GM23338 (cell line): ENCODE results near the gene GRID1. TPM values are rescaled to one million over a fixed set of nuclear protein-coding genes. Genes with fewer than 3 reads are reported as not detected.

Source experiments
- ATAC-seq: fragments of 200-7000 bp; cut with Tn5 transposase; 3 replicates; pipeline ENCODE4 v1.9.1; 2020
- DNase-seq: peaks from one replicate; pipeline ENCODE4 v3.0.0-alpha.2; 2015; ENCODE audit warnings: low spot score
- H2AFZ ChIP-seq: fragments of 200-600 bp; sonication (generic); 2 replicates; pipeline ENCODE4 v1.8.0; 2016; ENCODE audit warnings: antibody characterized with exemption, mild to moderate bottlenecking, moderate library complexity
- H3F3A ChIP-seq: fragments of 200-600 bp; sonication (generic); replicated peaks from 2 replicates; pipeline ENCODE4 v1.8.0; 2017; ENCODE audit warnings: antibody characterized with exemption, mixed run types, low read depth
- H3K27ac ChIP-seq: fragments of 200-600 bp; sonication (generic); 2 replicates; pipeline ENCODE4 v1.6.1; 2016; ENCODE audit warnings: low read depth
- H3K27me3 ChIP-seq: fragments of 200-600 bp; sonication (generic); 2 replicates; pipeline ENCODE4 v1.8.0; 2016; ENCODE audit warnings: mild to moderate bottlenecking, mixed run types, moderate library complexity; ENCODE audit not compliant: insufficient read depth
- H3K36me3 ChIP-seq: fragments of 200-600 bp; sonication (generic); 2 replicates; pipeline ENCODE4 v1.8.0; 2016; ENCODE audit warnings: mild to moderate bottlenecking; ENCODE audit not compliant: insufficient read depth
- H3K4me1 ChIP-seq: fragments of 200-600 bp; sonication (generic); 2 replicates; pipeline ENCODE4 v1.8.0; 2016; ENCODE audit warnings: mild to moderate bottlenecking, moderate library complexity; ENCODE audit not compliant: insufficient read depth
- H3K4me2 ChIP-seq: fragments of 200-600 bp; sonication (generic); 2 replicates; pipeline ENCODE4 v1.7.1; 2017; ENCODE audit warnings: mixed run types
- H3K4me3 ChIP-seq: fragments of 200-600 bp; sonication (generic); 2 replicates; pipeline ENCODE4 v1.6.1; 2016; ENCODE audit warnings: mixed run types
- H3K79me2 ChIP-seq: fragments of 200-600 bp; sonication (generic); replicated peaks from 2 replicates; pipeline ENCODE4 v1.8.0; 2017; ENCODE audit warnings: mild to moderate bottlenecking; ENCODE audit not compliant: insufficient read depth
- H3K9me2 ChIP-seq: fragments of 200-600 bp; sonication (generic); 2 replicates; pipeline ENCODE4 v1.8.0; 2017; ENCODE audit not compliant: insufficient read depth
- H4K20me1 ChIP-seq: fragments of 200-600 bp; sonication (generic); replicated peaks from 2 replicates; pipeline ENCODE4 v1.8.0; 2017; ENCODE audit warnings: mild to moderate bottlenecking; ENCODE audit not compliant: insufficient read depth
- H3K27ac Mint-ChIP-seq: 2 replicates; pipeline ENCODE4 v1.8.0; 2020; ENCODE audit warnings: inconsistent platforms, mild to moderate bottlenecking, moderate library complexity, mixed read lengths
- H3K27me3 Mint-ChIP-seq: 3 replicates; pipeline ENCODE4 v1.8.0; 2022; ENCODE audit warnings: low read depth, mild to moderate bottlenecking, moderate library complexity, mixed read lengths, inconsistent platforms; ENCODE audit not compliant: insufficient read depth, poor library complexity
- H3K36me3 Mint-ChIP-seq: 3 replicates; pipeline ENCODE4 v1.8.0; 2021; ENCODE audit warnings: low read depth, mild to moderate bottlenecking, inconsistent platforms, moderate library complexity, mixed read lengths
- H3K4me1 Mint-ChIP-seq: 3 replicates; pipeline ENCODE4 v1.8.0; 2020; ENCODE audit warnings: mild to moderate bottlenecking, inconsistent platforms, mixed read lengths
- H3K4me3 Mint-ChIP-seq: 3 replicates; pipeline ENCODE4 v1.8.0; 2021; ENCODE audit warnings: moderate library complexity, mild to moderate bottlenecking, inconsistent platforms, mixed read lengths
- H3K9me3 Mint-ChIP-seq: 3 replicates; pipeline ENCODE4 v1.8.0; 2020; ENCODE audit warnings: moderate library complexity, mild to moderate bottlenecking, inconsistent platforms, mixed read lengths
- CREB1 ChIP-seq: fragments of 250-450 bp; sonication (Bioruptor Pico); IDR thresholded peaks from 2 replicates; pipeline ENCODE4 v1.5.0; 2020; ENCODE audit warnings: low read depth, mild to moderate bottlenecking, moderate library complexity
- ETS1 ChIP-seq: IDR thresholded peaks from 2 replicates; pipeline ENCODE4 v1.6.1; 2016; ENCODE audit warnings: antibody characterized with exemption
- EZH2 ChIP-seq: fragments of 200-600 bp; sonication (generic); IDR thresholded peaks from one replicate; pipeline ENCODE4 v1.8.0; 2017; ENCODE audit warnings: antibody characterized with exemption, mild to moderate bottlenecking, low read depth; ENCODE audit not compliant: unreplicated experiment
- EZH2phosphoT487 ChIP-seq: fragments of 200-600 bp; sonication (generic); IDR thresholded peaks from one replicate; pipeline ENCODE4 v1.8.1; 2018; ENCODE audit warnings: antibody characterized with exemption; ENCODE audit not compliant: unreplicated experiment
- JUNB ChIP-seq: IDR thresholded peaks from one replicate; pipeline ENCODE4 v1.6.1; 2016; ENCODE audit warnings: antibody characterized with exemption; ENCODE audit not compliant: unreplicated experiment
- NANOG ChIP-seq: IDR thresholded peaks from 2 replicates; pipeline ENCODE4 v1.6.1; 2016; ENCODE audit warnings: antibody characterized with exemption, borderline replicate concordance
- POLR2AphosphoS5 ChIP-seq: IDR thresholded peaks from 2 replicates; pipeline ENCODE4 v1.6.1; 2016; ENCODE audit warnings: antibody characterized with exemption, low read depth
- ZNF114 ChIP-seq: fragments of 250-450 bp; sonication (Bioruptor Pico); IDR thresholded peaks from 2 replicates; pipeline ENCODE4 v1.5.0; 2020; ENCODE audit warnings: mild to moderate bottlenecking, moderate library complexity
- ZNF331 ChIP-seq: fragments of 250-450 bp; sonication (Bioruptor Pico); IDR thresholded peaks from 2 replicates; pipeline ENCODE4 v1.5.0; 2020; ENCODE audit warnings: low read depth, mild to moderate bottlenecking, moderate library complexity
- ZNF462 ChIP-seq: fragments of 250-450 bp; sonication (Bioruptor Pico); IDR thresholded peaks from 2 replicates; pipeline ENCODE4 v1.5.0; 2020; ENCODE audit warnings: mild to moderate bottlenecking, moderate library complexity
- polyA plus RNA-seq: library from polyadenylated mRNA; unstranded; fragments of >200 nt; fragmentation: Nextera tagmentation; extraction: Ambion mirVana; gene quantifications from 2 replicates; pipeline ENCODE4 v1.2.1, GENCODE V29; 2016
- total RNA-seq: library from RNA; depleted of rRNA; stranded (reverse); fragments of >200 nt; shearing (Covaris generic); gene quantifications from 2 replicates; pipeline ENCODE4 v1.2.3, GENCODE V29; 2014
- TF ChIP-seq, protein P1 (sequence below): IDR thresholded peaks from one replicate; pipeline ENCODE4 v1.6.1; 2018; ENCODE audit warnings: antibody characterized with exemption; ENCODE audit not compliant: unreplicated experiment

GRID1 gene
- total and polyA plus RNA-seq, 2 experiments from 2014 or later, result 0.14 to 0.15 TPM

GRCh38 chr10:86058964-86059363 lies 307.6 kb downstream of the GRID1 start:
- Mint-ChIP-seq H3K27me3 (peaks cover 2% of the 10 kb centered on the region), H3K27ac (no peak overlapping the region), H3K4me1 (no peaks in the 10 kb centered on the region), H3K9me3 (peaks cover 77% of the 10 kb centered on the region), H3K4me3 (no peak overlapping the region), H3K36me3 (peaks cover 5% of the 10 kb centered on the region; the same call in 2 of the 3 replicates)
- Histone ChIP-seq H3K4me2 (no peak overlapping the region), H3K36me3 (no peaks in the 10 kb centered on the region), H2AFZ (no peak overlapping the region), H3K4me1 (no peaks in the 10 kb centered on the region), H3K4me3 (no peak overlapping the region), H4K20me1 (no peaks in the 10 kb centered on the region), H3K9me2 (no peaks in the 10 kb centered on the region), H3F3A (no peaks in the 10 kb centered on the region), H3K27me3 (no peaks in the 10 kb centered on the region), H3K79me2 (no peaks in the 10 kb centered on the region), H3K27ac (no peak overlapping the region)
- TF ChIP-seq NANOG, result no peak
- TF ChIP-seq ZNF114 (CRISPR knock-in tag), result no peak
- no peak for TF ChIP-seq JUNB
- no peak for TF ChIP-seq EZH2phosphoT487
- DNase-seq (no peak), ATAC-seq (no peak)

- DNase-seq (no peak), ATAC-seq (no peak)
- H3K4me3 ChIP-seq, result no peak overlapping the region
- no peak overlapping the region for H2AFZ ChIP-seq
- no peak overlapping the region for H3K27ac ChIP-seq
- peaks cover 76% of the 10 kb centered on the region for H3K9me3 Mint-ChIP-seq
- no peaks in the 10 kb centered on the region for H3K4me1 Mint-ChIP-seq
- H3K4me3 Mint-ChIP-seq, result no peak overlapping the region
- H4K20me1 ChIP-seq, result no peaks in the 10 kb centered on the region
- H3K27me3 ChIP-seq, result no peaks in the 10 kb centered on the region
- no peaks in the 10 kb centered on the region for H3K79me2 ChIP-seq
- H3K9me2 ChIP-seq, result no peaks in the 10 kb centered on the region
- H3F3A ChIP-seq, result no peaks in the 10 kb centered on the region
- H3K27ac Mint-ChIP-seq, result no peak overlapping the region
- H3K4me2 ChIP-seq, result no peak overlapping the region
- no peaks in the 10 kb centered on the region for H3K36me3 ChIP-seq
- peaks cover 5% of the 10 kb centered on the region; the same call in 2 of the 3 replicates for H3K36me3 Mint-ChIP-seq
- H3K4me1 ChIP-seq, result no peaks in the 10 kb centered on the region
- H3K27me3 Mint-ChIP-seq, result peaks cover 2% of the 10 kb centered on the region
- TF ChIP-seq ZNF462 (CRISPR knock-in tag) (no peak), ETS1 (no peak), ZNF114 (CRISPR knock-in tag) (no peak), JUNB (no peak), POLR2AphosphoS5 (no peak), EZH2phosphoT487 (no peak), EZH2 (no peak), NANOG (no peak), ZNF331 (no peak), CREB1 (CRISPR knock-in tag) (no peak)
- TF ChIP-seq, protein P1, sequence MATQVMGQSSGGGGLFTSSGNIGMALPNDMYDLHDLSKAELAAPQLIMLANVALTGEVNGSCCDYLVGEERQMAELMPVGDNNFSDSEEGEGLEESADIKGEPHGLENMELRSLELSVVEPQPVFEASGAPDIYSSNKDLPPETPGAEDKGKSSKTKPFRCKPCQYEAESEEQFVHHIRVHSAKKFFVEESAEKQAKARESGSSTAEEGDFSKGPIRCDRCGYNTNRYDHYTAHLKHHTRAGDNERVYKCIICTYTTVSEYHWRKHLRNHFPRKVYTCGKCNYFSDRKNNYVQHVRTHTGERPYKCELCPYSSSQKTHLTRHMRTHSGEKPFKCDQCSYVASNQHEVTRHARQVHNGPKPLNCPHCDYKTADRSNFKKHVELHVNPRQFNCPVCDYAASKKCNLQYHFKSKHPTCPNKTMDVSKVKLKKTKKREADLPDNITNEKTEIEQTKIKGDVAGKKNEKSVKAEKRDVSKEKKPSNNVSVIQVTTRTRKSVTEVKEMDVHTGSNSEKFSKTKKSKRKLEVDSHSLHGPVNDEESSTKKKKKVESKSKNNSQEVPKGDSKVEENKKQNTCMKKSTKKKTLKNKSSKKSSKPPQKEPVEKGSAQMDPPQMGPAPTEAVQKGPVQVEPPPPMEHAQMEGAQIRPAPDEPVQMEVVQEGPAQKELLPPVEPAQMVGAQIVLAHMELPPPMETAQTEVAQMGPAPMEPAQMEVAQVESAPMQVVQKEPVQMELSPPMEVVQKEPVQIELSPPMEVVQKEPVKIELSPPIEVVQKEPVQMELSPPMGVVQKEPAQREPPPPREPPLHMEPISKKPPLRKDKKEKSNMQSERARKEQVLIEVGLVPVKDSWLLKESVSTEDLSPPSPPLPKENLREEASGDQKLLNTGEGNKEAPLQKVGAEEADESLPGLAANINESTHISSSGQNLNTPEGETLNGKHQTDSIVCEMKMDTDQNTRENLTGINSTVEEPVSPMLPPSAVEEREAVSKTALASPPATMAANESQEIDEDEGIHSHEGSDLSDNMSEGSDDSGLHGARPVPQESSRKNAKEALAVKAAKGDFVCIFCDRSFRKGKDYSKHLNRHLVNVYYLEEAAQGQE, result no peak
Measured at GRCh38 chr10:86057708-86058107, 308.9 kb downstream of the GRID1 start.
